ENCODE data around the gene KCNN4.

KCNN4 gene

DNA sequence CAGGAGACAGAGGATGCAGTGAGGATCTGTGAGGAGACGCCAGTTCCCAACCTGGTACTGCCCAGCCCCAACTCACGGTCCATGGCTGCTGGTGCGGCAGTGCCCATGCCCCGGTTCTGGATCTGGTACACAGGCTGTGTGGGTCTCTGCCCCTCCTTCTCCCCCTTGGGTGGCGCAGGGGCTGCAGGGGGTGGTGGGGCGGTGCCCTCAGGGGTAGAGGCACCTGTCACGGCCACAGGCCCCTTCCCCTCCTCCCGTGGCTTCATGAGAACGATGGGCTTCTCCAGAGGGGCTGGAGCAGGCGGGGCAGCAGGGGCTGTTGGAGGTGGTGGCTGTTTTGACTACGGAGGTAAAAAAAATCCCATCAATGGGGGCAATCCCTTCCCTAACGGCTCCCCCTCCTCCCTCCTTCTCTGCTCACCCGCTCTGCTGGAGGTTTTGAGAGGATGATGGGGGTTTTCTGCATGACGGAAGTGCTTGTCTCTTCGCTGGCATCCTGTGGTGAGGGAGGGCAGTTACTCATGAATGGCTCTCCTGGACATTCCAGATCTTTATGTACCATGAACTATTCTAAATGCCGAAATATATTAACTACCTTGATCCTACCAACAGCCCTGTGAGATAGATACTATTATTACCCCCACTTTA lies 33.1 kb downstream of the KCNN4 start:
- DNase-seq = no peak

DNA sequence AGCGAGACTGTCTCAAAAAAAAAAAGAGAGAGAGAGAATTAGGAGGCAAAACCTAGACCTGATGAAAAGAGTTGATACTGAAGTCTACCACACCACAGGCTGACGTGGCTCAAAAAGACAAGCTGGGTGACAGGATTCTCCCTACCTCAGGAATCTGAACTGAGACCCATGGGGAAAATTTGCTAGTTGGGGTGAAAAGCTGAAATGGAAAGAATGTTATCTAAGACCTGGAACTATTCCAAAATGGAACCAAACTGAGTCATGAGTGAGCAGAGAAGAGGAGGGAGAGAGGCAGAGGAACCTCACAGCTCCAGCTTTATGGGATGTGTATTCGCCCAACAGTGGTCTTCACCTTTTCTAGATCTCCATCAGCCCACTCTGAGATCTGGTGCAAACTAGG lies 37.7 kb downstream of the KCNN4 start:
- no peak for DNase-seq

DNA sequence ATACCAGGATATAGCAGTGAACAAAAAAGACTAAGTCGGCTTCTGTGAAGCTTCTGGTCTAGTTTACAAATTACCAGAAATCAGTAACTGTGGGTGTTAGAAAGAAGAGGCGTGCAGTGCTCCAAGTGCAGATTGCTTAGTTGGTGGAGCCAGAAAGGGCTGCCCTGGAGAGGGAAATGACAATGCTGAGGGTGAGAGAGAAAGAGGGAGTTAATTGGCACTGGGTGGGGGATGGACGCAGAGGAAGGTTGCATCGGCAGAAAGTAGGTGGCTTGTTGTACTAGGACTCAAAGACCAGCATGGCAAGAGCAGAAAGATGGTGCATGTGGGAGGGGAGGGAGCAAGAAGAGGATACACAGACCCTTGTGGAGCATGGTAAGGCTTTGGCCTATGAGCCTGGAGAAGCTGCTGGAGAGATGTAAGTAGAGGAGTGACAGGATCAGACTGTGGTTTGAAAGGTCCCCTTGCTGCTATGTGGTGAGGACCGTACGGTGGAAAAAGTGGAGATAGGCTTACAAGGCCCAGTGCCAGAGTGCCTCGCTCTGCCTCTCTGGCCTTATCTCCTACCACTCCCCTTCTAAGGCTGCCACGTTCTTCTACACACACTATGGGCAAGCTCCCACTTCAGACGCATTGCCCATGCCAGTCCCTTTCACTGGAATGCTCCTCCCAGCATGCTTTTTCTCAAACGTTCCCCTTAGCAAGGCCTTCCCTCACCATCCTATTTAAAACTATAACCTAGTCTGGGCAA lies 39.5 kb downstream of the KCNN4 start:
- no peak for DNase-seq

DNA sequence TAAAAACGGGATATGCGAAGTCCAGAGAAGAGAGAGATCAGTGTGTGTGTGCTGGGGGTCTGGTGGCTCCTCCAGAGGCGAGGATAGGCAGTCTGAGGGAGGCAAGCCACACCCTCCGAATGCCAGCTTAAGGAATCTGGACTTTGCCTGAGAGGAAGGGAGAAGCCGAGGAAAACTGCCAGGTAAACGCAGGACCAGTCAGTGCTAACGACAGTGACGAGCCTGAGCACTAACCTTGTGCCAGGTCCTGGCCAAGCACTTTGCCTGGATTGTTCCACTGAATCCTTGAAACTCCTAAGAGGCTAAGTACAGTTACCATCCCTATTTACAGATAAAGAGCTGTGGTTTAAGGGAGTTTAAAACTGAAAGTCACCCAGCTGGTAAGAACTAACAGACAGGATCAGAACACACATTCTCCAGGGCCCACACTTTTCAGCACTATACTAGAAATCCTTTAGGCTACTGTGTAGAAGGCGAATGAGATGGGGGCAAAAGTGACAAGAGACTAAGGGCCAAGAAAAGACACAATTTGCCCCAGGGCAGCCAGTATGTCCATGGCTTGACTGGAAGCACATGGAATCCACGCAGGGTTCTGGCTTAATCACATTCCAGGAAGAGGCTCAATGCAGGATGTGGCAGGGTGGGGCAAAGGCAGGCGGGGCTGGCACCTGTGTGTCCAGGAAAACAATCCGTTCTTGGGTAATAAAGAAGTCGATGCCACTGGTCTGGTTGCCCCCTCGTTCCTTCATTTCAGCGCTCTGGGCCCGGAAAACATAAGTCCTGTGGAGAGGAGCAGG lies 41.1 kb downstream of the KCNN4 start:
- no peak for DNase-seq

DNA sequence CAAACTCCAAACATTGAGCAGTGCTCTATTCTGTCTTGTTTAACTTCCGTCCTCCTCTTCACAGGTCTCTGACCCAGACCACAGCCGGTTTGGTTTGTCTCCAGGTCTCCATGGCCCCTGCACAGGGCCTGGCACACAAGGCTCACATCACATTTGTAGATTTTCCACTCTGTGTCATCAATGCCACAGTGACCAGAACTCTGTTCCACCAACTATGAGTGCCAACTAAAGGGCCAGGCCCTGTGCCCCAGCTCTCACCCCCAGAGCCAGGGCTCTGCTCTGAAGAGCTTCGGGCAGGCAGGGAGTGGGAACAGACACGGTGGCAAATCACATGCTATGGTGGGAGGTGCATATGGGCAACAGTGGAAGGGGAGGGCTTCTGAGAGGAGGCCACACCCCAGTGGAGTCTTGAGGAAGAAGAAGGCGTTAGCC lies 42.0 kb downstream of the KCNN4 start:
- DNase-seq = no peak

DNA sequence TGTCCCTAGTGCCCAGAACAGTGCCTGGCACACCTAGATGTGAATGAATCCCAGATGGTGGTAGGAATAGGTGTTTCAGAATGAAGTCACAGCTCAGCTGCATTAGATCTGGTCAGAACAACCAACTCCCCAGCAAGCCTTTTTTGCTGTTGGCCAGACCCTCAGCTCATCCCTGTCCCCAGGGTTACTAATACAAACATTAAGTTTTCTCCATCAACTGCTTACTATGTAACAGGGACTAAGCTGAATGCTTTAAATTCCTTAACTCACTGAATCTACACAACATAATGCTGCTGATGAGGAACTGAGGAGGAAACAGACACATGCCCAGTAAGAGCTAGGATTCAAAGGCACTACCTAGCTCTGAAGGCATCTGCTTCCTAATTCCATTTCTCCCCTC lies 44.8 kb downstream of the KCNN4 start:
- DNase-seq = no peak

DNA sequence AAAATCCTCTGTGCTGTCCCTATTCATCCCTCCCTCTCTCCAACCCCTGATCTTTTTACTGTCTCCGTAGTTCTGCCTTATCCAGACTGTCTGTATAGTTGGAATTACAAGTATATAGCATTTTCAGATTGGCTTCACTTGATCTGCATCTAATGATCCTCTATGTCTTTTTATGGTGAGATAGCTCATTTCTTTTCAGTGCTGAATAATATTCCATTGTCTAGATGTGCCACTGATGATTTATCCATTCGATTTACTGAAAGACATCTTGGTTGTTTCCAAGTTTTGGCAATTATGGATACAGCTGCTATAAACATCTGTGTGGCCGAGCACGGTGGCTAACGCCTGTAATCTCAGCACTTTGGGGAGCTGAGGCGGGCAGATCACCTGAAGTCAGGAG lies 45.8 kb downstream of the KCNN4 start:
- DNase-seq = no peak

DNA sequence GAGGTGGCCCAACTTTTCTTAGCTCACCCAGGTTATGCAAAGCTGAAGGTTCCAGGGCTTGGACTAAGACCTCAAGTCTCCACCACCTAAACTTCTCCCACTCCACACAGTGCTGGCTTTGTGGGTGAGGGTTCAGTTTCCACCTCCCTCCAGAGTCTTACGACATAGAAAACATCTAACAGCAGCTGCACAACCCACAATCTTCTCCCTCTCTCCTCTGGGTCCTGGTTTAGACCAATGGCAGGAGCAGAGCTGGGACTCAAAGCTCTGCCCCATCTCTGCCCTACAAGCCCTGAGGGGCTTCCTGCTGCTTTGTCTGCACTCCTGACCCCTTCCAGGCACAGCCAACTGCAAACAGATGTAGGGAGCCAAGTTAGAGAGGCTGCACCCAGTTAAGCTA lies 48.9 kb downstream of the KCNN4 start:
- DNase-seq = no peak

DNA sequence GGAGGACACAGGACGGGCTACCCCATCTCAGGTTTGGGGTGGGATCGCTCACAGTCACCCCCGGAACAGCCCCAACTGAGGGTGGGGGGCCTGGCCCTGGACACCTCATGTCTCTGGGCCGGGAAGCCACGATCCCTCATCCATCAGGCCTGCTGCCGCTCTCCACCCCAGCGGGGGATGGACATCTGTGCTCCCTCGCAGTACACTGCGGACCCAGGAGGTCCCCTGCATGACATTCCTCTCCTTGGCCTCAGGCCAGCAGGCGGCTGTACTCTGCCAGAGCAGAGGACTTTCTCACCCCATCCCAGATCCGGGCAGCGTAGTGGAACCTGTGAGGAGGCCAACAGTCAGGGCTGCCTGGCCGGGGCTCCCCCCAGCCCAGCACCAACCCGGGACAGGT lies 49.4 kb downstream of the KCNN4 start:
- no peak for DNase-seq

DNA sequence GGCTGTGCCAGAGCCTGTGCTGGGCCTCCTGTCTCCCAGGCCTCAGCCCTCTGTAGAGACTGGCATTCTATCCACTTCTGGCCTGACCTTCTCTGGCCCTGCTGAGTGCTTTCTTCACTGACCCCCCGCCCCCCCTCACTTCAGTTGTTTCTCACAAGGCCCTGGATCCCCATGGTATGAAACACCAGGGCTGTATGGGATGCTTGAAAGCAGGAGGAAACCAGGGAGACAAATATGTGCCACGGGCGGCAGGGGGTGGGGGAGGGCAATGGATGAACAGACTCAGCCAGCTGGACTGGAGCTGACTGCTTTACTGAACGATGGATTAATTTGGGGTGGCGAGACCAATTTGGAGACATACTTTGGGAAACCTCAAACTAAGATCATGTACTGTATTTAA lies 50.9 kb downstream of the KCNN4 start:
- no peak for DNase-seq

DNA sequence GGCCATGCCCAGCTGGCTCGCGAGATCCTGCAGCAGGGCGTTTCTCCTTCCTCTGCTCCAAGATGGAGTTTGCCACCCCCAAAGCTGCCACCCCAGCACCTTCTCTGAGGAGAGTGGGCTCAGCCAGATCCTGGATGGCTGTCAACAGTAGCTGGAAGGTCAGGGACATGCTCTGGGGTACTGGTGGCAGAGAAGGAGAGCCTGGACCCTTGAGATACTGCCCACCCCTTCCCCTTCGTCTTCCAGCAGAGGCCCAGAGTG lies 53.2 kb downstream of the KCNN4 start:
- DNase-seq = no peak

DNA sequence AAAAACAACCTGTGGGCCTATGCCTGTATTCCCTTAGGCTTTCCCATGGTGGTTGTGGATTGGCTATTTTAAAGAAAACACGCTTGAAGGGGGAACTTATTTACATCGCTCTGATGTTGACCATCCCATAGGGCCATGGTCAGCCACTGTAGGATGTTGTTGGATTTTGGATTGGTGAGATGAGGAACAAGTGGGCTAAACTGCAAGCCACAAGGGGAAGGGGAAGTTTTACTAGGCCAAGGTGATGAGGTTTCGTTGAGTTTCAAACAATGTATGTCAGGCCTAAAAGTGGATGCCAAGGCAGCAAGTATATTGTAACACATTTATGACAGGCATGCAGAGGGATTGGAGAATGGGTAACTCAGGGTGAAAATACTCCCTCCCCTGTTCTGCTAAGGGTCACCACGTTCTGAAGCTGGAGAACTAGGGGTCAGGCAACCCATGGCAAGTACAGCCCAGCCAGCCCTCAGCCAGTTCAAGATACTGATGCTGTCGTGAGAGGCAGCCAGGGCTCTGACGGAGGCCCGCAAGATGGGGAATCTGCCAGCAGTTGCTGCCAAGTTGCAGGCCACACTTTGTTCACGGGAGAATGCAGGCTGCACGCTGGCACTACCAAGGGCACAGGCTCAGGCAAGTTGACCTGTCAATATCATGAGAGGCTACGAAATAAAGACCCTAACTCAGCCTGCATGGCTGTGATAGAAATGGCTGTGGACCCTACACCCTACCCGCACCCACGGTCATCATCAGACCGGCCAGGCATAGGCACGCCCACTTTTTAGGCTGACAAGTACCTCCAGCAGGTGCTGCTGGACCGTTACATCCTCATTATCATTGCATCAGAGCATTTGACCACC lies 53.8 kb downstream of the KCNN4 start:
- DNase-seq = no peak

DNA sequence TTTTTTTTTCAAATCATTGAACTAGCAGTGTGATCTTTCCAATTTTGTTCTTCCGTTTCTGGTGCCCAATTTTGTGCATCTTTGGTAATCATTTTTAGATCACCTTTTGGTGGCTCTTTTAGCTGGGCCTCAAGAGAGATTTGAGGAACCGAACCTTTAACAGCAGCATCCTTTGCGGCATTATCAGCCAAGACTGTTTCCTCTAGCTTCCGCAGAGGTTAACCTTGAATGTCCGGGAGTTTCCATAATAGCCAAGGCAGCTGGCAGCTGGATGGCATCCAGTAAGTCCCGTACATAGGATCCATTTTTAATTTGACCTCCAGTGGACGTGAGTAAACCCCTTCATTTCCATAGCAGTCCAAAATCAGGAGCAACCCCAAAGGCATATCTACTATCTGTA lies 55.3 kb downstream of the KCNN4 start:
- no peak for DNase-seq

DNA sequence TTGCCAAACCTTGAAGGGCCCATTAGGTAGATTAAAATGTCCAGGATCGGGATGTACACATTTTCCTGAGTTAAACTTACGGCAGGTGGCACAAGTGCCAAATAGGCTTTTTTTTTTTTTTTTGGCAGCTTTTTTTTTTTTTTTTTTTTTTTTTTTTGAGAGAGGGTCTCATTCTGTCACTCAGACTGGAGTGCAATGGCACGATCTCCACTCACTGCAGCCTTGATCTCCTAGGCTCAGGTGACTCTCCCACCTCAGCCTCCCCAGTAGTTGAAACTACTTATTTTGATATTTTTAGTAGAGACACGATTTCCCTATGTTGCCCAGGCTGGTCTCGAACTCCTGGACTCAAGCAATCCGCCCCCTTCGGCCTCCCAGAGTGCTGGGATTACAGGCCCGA lies 55.9 kb downstream of the KCNN4 start:
- DNase-seq = no peak

DNA sequence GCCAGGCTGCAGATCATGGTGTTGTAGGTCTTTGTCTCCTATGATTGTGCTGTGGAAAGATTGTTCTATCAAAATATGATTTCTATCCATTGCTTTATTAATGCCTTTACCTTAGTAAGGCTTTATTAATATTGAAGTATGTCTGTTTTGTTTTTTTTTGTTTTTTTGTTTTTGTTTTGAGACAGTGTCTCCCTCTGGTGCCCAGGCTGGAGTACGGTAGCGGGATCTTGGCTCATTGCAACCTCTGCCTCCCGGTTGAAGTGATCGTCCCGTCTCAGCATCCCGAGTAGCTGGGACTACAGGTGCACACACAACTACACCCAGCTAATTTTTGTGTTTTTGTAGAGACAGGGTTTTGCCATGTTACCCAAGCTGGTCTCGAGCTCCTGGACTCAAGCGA lies 57.2 kb downstream of the KCNN4 start:
- DNase-seq = no peak

DNA sequence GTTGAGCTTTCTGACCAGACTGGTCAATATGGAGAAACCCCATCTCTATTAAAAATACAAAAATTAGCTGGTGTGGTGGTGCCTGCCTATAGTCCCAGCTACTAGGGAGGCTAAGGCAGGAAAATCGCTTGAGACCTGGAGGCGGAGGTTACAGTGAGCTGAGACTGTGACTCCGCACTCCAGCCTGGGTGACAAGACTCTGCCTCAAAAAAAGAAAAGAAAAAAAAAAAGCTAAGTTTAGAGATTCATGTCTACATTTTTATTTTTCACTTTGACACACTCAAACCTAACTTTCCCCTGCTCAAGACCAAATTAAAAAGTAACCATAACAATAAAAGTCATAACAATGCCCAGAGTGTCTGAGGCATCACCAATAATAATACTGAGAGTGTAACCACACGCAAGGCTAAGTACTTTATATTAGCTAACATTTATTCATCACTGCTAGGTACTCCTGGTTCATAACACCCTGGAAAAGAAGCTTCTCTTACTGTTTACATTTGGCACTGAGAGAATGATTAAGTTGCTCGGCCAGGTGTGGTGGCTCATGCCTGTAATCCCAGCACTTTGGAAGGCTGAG lies 59.2 kb downstream of the KCNN4 start:
- no peak for DNase-seq

DNA sequence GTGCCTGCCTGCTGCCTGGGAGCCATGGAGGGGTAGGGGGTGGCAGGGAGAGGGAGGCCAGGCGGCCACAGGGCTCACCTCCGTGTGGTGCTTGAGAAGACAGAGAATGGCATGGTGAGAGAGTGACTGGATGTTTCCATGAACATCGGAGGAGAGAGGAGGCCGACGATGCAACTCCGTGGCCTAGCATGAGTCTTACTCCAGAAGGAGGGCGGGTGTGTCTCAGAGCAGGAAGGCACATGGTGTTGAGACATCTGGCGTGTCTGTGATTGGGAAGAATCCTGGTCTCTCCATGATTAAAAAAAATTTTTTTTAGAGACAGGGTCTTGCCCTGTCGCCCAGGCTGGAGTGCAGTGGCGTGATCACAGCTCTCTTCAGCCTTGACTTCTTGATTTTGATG lies 59.8 kb downstream of the KCNN4 start:
- DNase-seq = no peak

DNA sequence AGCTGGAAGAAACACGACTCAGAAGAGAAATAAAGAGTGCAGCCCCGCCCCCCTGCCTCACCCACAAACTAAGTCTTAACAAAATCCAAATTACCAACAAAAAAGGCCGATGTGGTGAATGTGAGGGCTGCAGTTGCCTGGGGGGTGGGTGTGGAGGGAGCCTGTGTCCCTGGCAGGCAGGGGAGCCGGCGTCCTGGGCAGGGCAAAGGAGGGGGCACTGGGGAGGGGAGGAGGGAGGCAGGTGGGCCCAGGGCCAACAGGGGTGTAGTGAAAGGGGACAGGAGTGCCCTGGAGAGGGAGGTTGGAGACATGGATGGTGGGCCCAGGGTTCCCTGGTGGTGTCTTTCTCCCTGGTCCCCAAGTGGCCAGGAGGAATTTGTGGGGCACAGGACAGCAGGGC lies 60.9 kb downstream of the KCNN4 start:
- DNase-seq = no peak

DNA sequence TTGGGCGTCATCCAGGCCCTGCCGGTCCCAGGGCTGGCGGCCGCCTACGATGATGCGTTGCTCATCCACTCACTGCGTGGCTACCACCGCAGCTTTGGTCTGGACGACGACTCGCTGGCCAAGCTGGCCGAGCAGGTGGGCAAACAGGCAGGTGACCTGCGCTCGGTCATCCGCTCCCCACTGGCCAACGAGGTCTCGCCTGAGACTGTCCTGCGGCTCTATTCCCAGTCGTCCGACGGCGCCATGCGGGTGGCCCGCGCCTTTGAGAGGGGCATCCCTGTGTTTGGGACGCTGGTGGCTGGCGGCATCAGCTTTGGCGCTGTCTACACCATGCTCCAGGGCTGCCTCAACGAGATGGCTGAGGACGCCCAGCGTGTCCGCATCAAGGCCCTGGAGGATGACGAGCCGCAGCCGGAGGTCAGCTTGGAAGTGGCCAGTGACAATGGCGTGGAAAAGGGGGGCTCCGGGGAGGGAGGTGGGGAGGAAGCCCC lies 61.4 kb downstream of the KCNN4 start:
- no peak for DNase-seq

DNA sequence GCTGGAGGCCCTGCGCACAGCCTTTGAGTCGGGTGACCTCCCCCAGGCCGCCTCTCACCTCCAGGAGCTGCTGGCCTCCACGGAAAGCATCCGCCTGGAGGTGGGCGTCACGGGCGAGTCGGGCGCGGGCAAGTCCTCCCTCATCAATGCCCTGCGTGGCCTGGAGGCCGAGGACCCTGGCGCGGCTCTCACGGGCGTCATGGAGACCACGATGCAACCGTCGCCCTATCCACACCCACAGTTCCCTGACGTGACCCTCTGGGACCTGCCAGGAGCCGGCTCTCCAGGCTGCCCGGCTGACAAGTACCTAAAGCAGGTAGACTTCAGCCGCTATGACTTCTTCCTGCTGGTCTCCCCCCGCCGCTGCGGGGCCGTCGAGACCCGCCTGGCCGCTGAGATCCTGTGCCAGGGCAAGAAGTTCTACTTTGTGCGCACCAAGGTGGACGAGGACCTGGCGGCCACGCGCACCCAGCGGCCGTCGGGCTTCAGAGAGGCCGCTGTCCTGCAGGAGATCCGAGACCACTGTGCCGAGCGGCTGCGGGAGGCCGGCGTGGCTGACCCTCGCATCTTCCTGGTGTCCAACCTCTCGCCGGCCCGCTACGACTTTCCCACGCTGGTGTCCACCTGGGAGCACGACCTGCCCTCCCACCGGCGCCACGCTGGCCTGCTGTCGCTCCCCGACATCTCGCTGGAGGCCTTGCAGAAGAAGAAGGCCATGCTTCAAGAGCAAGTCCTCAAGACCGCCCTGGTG lies 62.0 kb downstream of the KCNN4 start:
- DNase-seq = no peak
